GM21825 (cell line): ENCODE results near the gene STEAP4.
A peak's percentile ranks its signal among the peaks of the same experiment; 100 is the strongest.
"Not testable (repeated sequence)": the region's sequence is repeated elsewhere in the genome, so short reads cannot be mapped to it uniquely, and the experiment has no call there.

Source experiments
- ATAC-seq: cut with Tn5 transposase; IDR thresholded peaks from one replicate; pipeline ENCODE4 v1.9.1; 2021; ENCODE audit warnings: mild to moderate bottlenecking, moderate library complexity; ENCODE audit not compliant: unreplicated experiment

The STEAP4 gene

DNA sequence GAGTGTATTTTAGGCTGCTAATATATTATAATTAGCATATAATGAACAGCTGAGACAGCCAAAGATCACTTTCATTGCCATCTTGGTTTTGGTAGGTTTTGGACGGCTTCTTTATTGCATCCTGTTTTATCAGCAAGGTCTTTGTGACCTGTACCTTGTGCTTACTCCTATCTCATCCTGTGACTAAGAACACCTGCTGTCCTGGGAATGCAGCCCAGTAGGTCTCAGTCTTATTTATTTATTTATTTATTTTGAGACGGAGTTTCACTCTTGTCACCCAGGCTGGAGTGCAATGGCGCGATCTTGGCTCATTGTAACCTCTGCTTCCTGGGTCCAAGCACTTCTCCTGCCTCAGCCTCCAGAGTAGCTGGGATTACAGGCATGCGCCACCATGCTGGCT is 31.8 kb downstream of the STEAP4 start:
- not testable (repeated sequence) for ATAC-seq

DNA sequence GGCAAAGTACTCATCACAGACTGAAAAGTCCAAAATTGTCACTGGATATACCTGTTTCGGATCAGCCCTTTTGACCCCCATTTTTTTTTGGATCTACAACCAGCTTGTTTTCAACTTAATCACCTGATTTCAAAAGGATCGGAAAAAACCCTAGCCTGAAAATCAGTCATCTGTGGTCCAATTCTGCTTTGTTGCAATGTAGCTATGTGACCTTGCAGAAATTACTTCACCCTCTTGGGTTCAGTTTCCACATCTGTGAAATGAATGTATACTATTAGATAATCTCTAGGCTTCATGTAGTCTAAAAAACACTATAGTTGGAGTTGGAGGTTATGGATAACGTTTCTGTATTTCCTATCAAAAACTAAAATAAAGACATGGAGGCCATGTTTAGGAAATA is 37.1 kb downstream of the STEAP4 start:
- no peak for ATAC-seq

DNA sequence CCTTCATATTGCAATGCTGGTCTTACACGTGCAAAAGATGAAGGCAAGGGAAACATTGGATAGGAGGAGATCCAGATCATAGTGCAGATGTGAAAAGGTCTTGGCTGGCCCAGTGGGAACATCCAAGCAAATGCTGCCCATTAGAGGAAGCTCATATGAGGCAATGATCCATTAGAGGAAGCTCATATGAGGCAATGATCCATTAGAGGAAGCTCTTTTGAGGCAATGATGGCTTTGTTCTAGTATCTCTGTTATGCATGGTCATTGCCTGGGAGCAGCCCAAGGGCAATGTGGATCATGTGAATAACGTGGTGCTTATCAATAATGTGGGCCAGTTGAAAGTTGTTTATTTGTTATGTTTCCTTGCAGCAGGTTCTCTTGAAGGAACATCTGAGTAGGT is 37.8 kb downstream of the STEAP4 start:
- ATAC-seq: no peak

GRCh38 chr7:88268051-88268450 is 38.6 kb downstream of the STEAP4 start:
- no peak for ATAC-seq

DNA sequence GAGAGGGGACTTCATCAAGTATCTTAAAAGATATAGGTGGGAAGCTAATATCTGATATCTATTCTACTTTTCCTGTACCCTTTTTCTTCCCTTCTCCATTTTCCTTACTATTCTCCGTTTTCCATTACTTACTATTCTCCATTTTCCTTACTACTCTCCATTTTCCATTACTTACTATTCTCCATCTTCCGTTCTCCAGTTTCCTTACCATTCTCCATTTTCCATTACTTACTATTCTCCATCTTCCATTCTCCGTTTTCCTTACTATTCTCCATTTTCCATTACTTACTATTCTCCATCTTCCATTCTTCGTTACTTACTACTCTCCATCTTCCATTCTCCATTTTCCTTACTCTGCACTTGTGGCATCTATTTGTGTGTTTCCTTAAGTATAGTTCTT is 39.3 kb downstream of the STEAP4 start:
- ATAC-seq: no peak

DNA sequence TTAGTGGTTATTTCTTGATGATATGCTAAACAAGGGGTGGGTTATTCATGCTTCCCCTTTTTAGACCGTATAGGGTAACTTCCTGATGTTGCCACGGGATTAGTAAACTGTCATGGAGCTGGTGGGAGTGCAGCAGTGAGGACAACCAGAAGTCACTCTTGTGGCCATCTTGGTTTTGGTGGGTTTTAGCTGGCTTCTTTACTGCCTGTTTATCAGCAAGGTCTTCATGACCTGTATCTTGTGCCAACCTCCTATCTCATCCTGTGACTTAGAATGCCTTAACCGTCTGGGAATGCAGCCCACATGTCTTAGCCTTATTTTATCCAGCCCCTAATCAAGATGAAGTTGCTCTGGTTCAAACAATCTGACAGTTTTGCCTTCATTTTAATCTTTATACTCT is 41.7 kb downstream of the STEAP4 start:
- ATAC-seq: not testable (repeated sequence)

DNA sequence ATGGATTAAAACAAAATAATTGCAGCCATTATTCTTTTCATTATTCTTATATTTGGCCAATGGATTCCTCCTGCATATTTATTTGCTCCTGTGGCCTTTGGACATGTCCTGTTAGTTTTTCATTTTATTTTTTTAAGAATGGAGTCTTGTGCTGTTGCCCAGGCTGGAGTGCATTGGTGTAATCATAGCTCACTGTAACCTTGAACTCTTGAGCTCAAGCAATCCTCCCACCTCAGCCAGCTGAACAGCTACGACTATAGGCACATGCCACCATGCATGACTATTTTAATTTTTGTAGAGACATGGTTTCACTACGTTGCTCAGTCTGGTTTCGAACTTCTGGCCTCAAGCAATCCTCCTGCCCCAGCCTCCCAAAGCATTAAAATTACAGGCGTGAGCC is 44.1 kb downstream of the STEAP4 start:
- no peak for ATAC-seq

GRCh38 chr7:88260719-88261118 is 46.0 kb downstream of the STEAP4 start:
- ATAC-seq: no peak

DNA sequence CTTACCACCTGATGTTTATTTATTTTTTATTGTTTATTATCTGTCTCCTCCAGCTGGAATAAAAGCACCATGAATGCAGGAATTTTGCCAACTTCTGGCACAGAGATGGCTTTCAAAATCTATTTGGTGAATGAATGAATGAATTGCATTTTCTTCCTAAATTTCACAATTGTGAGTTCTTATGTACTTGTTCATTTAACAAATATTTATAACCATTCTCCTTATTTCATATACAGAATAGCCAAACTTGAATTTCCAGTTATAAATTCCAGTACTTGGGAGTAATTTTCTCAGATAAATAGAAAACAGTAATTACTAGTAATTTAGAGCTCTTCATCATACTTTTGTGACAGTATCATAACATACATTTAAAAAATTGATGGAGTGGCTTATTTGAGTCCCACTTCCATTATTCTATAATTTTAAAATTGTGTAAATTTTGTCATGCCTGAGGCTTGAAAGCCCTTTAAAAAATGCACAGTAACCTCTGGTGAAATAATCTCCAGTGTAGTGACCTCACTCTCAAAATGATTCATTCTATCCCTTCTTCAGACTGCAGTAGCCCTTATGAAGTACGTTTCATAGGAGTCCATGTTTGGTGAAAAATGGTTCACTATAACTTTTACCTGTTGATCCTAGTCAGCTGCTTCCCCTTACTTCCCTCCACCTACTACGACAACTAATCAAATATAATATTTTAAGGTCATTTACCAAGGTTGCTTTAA is 46.9 kb downstream of the STEAP4 start:
- ATAC-seq: no peak

DNA sequence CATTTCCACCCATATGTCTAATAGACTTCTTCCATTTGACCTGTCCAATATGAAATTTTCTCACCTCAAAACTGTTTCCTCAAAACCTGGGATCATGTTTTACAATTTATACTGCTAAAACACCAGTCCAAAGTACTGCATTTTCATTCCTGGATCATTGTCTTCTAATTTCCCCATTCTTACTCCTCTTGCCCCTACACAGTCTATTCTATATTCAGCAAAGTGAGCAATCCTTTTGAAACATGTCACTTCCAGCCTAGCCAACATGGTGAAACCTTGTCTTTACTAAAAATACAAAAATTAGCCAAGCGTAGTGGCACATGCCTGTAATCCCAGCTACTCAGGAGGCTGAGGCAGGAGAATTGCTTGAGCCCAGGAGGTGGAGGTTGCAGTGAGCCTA is 48.4 kb downstream of the STEAP4 start:
- not testable (repeated sequence) for ATAC-seq

- no peak for ATAC-seq
Measured at GRCh38 chr7:88256906-88257305, 49.8 kb downstream of the STEAP4 start.

DNA sequence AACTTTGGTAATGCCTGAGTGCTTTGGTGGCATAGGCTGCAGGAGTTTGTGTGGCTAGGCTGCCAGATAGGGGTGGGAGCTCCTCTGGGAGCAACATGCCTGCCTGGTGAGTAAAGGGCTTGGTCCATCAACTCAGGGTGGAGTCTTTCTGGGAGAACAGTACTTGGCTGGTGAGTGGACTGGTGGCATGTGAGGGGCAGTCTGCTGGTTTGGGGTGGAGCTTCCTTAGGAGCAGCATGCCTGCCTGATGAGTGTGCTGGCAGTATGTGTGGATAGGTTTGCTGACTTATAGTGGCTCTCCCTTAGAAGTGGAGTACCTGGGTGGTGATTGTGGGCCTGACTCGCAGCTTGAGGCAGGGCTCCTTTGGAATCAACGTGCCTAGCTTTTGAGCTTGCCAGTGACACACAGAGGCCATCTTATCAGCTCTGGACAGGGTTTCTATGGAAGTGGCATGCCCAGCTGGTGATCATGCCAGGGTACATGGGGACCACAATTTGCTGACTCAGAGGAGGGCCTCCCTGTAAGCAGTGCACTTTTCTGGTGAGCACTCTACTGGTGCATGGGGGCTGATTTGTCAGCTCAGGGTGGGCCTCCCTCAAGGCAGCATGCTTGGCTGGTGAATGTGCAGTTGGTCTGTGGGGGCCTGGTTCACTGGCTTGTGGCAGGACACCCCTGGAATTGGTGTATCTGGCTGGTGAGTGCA is 51.8 kb downstream of the STEAP4 start:
- no peak for ATAC-seq

DNA sequence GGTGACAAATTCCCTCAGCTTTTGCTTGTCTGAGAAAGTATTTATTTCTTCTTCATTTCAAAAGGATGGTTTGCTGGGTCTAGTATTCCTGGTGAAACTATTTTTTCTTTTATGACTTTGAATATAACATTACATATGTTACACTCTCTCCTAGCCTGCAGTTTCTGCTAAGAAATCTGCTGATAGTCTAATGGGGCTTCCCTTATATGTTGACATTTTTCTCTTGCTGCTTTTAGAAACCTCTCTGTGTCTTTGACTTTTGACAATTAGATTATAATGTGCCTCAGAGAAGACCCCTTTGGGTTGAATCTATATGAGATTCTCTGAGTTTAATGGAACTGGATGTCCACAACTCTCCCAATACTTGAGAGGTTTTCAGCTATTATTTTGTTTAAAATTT is 53.1 kb downstream of the STEAP4 start:
- ATAC-seq: no peak

GRCh38 chr7:88244258-88244657 is 62.4 kb downstream of the STEAP4 start:
- no peak for ATAC-seq

DNA sequence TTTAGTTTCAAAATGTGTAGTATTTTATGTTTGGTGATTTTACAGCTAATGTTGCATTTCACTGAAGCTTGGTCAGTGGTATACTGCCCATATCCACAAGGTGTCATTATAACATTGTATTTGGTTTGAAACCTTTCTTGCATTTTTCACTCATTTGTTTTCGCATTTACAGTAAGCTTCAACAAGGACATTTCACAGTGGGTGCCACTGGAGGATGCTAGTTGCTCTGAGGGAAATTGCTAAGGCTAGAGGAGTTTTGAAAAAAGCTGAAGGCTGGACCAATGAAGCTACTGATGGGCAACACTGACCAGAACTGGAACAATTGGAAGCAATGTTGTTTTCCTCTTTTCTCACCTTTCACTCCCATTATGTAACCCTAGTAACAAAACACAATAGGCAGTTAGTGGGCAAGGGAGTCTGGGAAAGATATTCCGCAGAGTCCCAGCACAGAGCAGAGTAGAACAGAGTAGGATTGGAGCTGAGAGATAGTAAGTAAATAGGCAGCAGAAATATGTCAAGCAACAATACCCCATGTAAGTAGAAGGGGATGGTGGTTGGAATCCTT is 63.3 kb downstream of the STEAP4 start:
- ATAC-seq: peak; percentile 76

DNA sequence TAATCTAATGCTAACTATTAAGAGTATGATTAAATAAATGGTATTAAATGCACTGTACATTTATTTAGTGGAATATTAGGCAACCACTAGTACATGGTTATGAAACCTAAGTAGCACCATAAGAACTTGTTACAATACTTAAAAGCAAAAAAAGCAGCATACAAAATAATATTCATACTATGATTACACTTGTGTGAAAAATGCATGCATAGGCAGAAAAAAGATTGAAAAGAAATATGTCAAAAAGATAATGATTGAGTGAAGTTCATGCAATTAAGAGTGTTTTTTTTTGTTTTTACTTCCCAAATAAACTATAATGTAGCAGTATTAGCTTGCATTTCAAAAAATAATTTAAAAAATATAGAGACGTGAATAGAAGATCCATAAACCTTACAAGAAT is 66.8 kb downstream of the STEAP4 start:
- ATAC-seq: no peak

- no peak for ATAC-seq
Measured at GRCh38 chr7:88233828-88234227, 72.9 kb downstream of the STEAP4 start.

DNA sequence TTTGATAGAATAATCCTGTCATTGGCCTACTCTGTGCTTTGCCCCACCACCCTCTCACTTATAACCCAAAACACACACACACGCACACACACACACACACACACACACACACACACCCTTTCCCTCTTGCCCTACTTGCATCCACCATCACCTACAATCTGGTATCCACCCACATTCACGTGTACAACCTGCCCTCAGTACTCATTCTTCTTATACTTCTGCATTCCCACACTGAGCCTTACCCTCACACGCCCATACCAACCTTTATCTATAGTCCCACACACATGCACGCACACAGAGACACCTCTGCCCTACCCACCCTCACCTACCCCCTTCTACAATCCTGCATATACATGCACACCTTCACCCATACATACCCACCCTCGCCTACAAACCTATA is 76.0 kb downstream of the STEAP4 start:
- no peak for ATAC-seq

- no peak for ATAC-seq
Measured at GRCh38 chr7:88229302-88229995, 77.2 kb downstream of the STEAP4 start.

GRCh38 chr7:88226886-88227516 is 79.7 kb downstream of the STEAP4 start:
- no peak for ATAC-seq

DNA sequence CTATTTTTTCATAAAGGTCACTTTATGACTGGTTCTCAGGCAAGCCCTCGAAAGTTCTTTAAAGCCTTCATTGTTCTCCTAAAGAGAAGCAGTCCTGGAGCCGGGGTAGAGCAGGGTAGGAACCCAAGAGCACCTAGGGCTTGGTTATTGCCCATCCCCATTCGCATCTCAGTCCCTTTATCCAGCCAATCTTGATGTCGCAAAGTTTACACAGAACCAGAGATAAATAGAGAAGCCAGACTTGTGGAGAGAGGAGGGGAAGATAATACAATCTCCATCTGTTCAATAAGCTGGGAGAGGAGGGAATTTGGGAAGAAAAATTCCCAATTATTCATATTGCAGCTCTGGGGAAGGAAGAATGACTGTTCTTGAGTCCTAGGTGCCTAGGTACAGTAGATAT is 80.5 kb downstream of the STEAP4 start:
- ATAC-seq: no peak
